ENCODE results near the gene CCDC86. TPM values are rescaled to one million over a fixed set of nuclear protein-coding genes. Genes with fewer than 3 reads are reported as not detected.
A peak's percentile ranks its signal among the peaks of the same experiment; 100 is the strongest.

CCDC86 gene
- total RNA-seq, 2 experiments from 2014 or later: 40.6 to 42.1 TPM

- Mint-ChIP-seq H3K27me3 (no peaks in the 10 kb centered on the region), H3K36me3 (peaks cover 44% of the 10 kb centered on the region), H3K4me1 (ENCODE audit: low read depth) (peaks cover 21% of the 10 kb centered on the region), H3K9me3 (no peaks in the 10 kb centered on the region), H3K4me3 (no peak overlapping the region), H3K27ac (no peak overlapping the region)
- ChIA-PET POLR2A (no interaction called here), CTCF (no interaction called here)
- no peak for DNase-seq
- intact Hi-C loops (cut with micrococcal nuclease): loop anchor here (10.0 kb wide), 1 partner anchor 316 kb away; the partner anchor contains the start of gene VPS37C
Observed at GRCh38 chr11:60848714-60849151, 6.8 kb downstream of the CCDC86 start.

GRCh38 chr11:60849641-60850520, 8.0 kb downstream of the CCDC86 start:
- H3K36me3 Mint-ChIP-seq: peaks cover 43% of the 10 kb centered on the region
- CTCF ChIA-PET: interaction anchor here (0.8 to 1.6 kb wide), 3 partner anchors 12 to 266 kb away, joined by 3 read pairs; no protein-coding TSS in a partner anchor
- POLR2A ChIA-PET: interaction anchor here (0.5 kb wide), 1 partner anchor 41 kb away, joined by 3 read pairs; no protein-coding TSS in a partner anchor

GRCh38 chr11:60851327-60852104, 9.6 kb downstream of the CCDC86 start:
- ChIA-PET POLR2A (no interaction called here), CTCF (interaction anchor here (1.0 to 1.6 kb wide), 2 partner anchors 14 to 264 kb away, joined by 3 read pairs; no protein-coding TSS in a partner anchor)
- Mint-ChIP-seq H3K4me1 (ENCODE audit: low read depth) (no peaks in the 10 kb centered on the region), H3K9me3 (no peaks in the 10 kb centered on the region), H3K4me3 (no peak overlapping the region), H3K27me3 (no peaks in the 10 kb centered on the region), H3K36me3 (peaks cover 39% of the 10 kb centered on the region), H3K27ac (no peak overlapping the region)
- no peak for DNase-seq
- intact Hi-C loops (cut with micrococcal nuclease): no loop called here

More at GRCh38 chr11:60849641-60850520, 8.0 kb downstream of the CCDC86 start:
- Mint-ChIP-seq H3K9me3 (no peaks in the 10 kb centered on the region), H3K27me3 (no peaks in the 10 kb centered on the region), H3K27ac (no peak overlapping the region), H3K4me3 (no peak overlapping the region), H3K4me1 (ENCODE audit: low read depth) (peaks cover 10% of the 10 kb centered on the region)
- intact Hi-C loops (cut with micrococcal nuclease): loop anchor here (10.0 kb wide), 1 partner anchor 315 kb away; the partner anchor contains the start of gene VPS37C
- no peak for DNase-seq

GRCh38 chr11:60852117-60852981, 10.4 kb downstream of the CCDC86 start:
- Mint-ChIP-seq H3K36me3 (peaks cover 35% of the 10 kb centered on the region), H3K4me1 (ENCODE audit: low read depth) (no peaks in the 10 kb centered on the region), H3K27ac (no peak overlapping the region), H3K27me3 (no peaks in the 10 kb centered on the region), H3K9me3 (no peaks in the 10 kb centered on the region), H3K4me3 (no peak overlapping the region)
- intact Hi-C loops (cut with micrococcal nuclease): no loop called here
- DNase-seq: no peak
- ChIA-PET POLR2A (no interaction called here), CTCF (no interaction called here)

GRCh38 chr11:60852982-60853950, 11.4 kb downstream of the CCDC86 start:
- H3K36me3 Mint-ChIP-seq: peaks cover 33% of the 10 kb centered on the region

GRCh38 chr11:60854140-60854846, 12.4 kb downstream of the CCDC86 start:
- no peak overlapping the region for H3K4me3 Mint-ChIP-seq
- H3K36me3 Mint-ChIP-seq: peaks cover 24% of the 10 kb centered on the region
- no peaks in the 10 kb centered on the region for H3K9me3 Mint-ChIP-seq
- no peak for DNase-seq
- peaks cover 14% of the 10 kb centered on the region for H3K4me1 Mint-ChIP-seq (ENCODE audit: low read depth)
- intact Hi-C loops (cut with micrococcal nuclease): no loop called here
- ChIA-PET CTCF (interaction anchor here (0.9 to 1.4 kb wide), 3 partner anchors 22 to 24 kb away, joined by 3 to 9 read pairs (median 3); no protein-coding TSS in a partner anchor), POLR2A (interaction anchor here (2.2 kb wide), 1 partner anchor 10 kb away, joined by 6 read pairs; no protein-coding TSS in a partner anchor)
- H3K27me3 Mint-ChIP-seq: no peaks in the 10 kb centered on the region
- H3K27ac Mint-ChIP-seq: no peak overlapping the region

More at GRCh38 chr11:60852982-60853950, 11.4 kb downstream of the CCDC86 start:
- DNase-seq: no peak
- Mint-ChIP-seq H3K4me3 (no peak overlapping the region), H3K27me3 (no peaks in the 10 kb centered on the region), H3K9me3 (no peaks in the 10 kb centered on the region), H3K4me1 (ENCODE audit: low read depth) (peaks cover 5% of the 10 kb centered on the region), H3K27ac (no peak overlapping the region)
- ChIA-PET CTCF (interaction anchor here (0.9 to 1.1 kb wide), 2 partner anchors 21 to 23 kb away, joined by 3 read pairs; no protein-coding TSS in a partner anchor), POLR2A (no interaction called here)
- intact Hi-C loops (cut with micrococcal nuclease): no loop called here

- H3K9me3 Mint-ChIP-seq: no peaks in the 10 kb centered on the region
- H3K4me1 Mint-ChIP-seq (ENCODE audit: low read depth): peaks cover 15% of the 10 kb centered on the region
- peaks cover 22% of the 10 kb centered on the region for H3K36me3 Mint-ChIP-seq
- ChIA-PET POLR2A (interaction anchor here (2.2 kb wide), 1 partner anchor 11 kb away, joined by 6 read pairs; no protein-coding TSS in a partner anchor), CTCF (interaction anchor here (1.4 kb wide), 1 partner anchor 24 kb away, joined by 9 read pairs; no protein-coding TSS in a partner anchor)
- no peak overlapping the region for H3K4me3 Mint-ChIP-seq
- no peaks in the 10 kb centered on the region for H3K27me3 Mint-ChIP-seq
- DNase-seq: no peak
- H3K27ac Mint-ChIP-seq: no peak overlapping the region
- intact Hi-C loops (cut with micrococcal nuclease): no loop called here
Observed at GRCh38 chr11:60854847-60855725, 13.2 kb downstream of the CCDC86 start.

GRCh38 chr11:60855726-60856633, 14.1 kb downstream of the CCDC86 start, which contains the start of gene PTGDR2:
TSS of gene PTGDR2 (minus strand) at chr11:60855950. CDS start at chr11:60853722, 2,228 bp downstream.
- no peaks in the 10 kb centered on the region for H3K9me3 Mint-ChIP-seq
- peak within 1 kb of the TSS; percentile 33 for H3K4me3 Mint-ChIP-seq
- peaks cover 15% of the 10 kb centered on the region for H3K4me1 Mint-ChIP-seq (ENCODE audit: low read depth)
- no peak for DNase-seq
- intact Hi-C loops (cut with micrococcal nuclease): no loop called here
- ChIA-PET POLR2A (interaction anchor here (2.2 kb wide), 1 partner anchor 12 kb away, joined by 6 read pairs; no protein-coding TSS in a partner anchor), CTCF (interaction anchor here (1.4 kb wide), 1 partner anchor 25 kb away, joined by 9 read pairs; no protein-coding TSS in a partner anchor)
- no peaks in the 10 kb centered on the region for H3K27me3 Mint-ChIP-seq
- no peak within 1 kb of the TSS for H3K27ac Mint-ChIP-seq
- H3K36me3 Mint-ChIP-seq: peaks cover 16% of the 10 kb centered on the region
